HEK293 (cell line): ENCODE measurements around the gene MMP24OS.
"Not testable (repeated sequence)": the region's sequence is repeated elsewhere in the genome, so short reads cannot be mapped to it uniquely, and the experiment has no call there.

Source experiments
- CTCF ChIA-PET: fragments of 350-600 bp; formaldehyde crosslinking; extraction: SDS; loops from one replicate; lab custom pipeline; 2021; ENCODE audit warnings: antibody characterized with exemption; lab: Yijun Ruan, JAX
- POLR2A ChIA-PET: fragments of 300-600 bp; formaldehyde crosslinking; extraction: SDS; loops from one replicate; lab custom pipeline; 2020; ENCODE audit warnings: antibody characterized with exemption, inconsistent platforms; lab: Yijun Ruan, JAX
- H3K27ac ChIP-seq: fragments of 200-500 bp; sonication (Bioruptor generic); 2 replicates; pipeline ENCODE4 v1.5.1; 2014; ENCODE audit warnings: low read depth, low read length, control low read depth, inconsistent platforms; ENCODE audit errors: extremely low read depth
- H3K36me3 ChIP-seq, 2 experiments: fragments of 200-500 bp in 1 of 2; sonication (Bioruptor generic) in 1 of 2; 1 replicate in 1 of 2; 2 replicates in 1 of 2; pipeline ENCODE4 v1.5.1; 2014 to 2017; ENCODE audit warnings: inconsistent platforms in 2 of 2, low read length in 2 of 2; ENCODE audit not compliant: control insufficient read depth in 2 of 2, insufficient read depth in 1 of 2
- H3K4me1 ChIP-seq: fragments of 200-500 bp; sonication (Bioruptor generic); 2 replicates; pipeline ENCODE4 v1.5.1; 2014; ENCODE audit warnings: mild to moderate bottlenecking, low read length, inconsistent platforms; ENCODE audit not compliant: control insufficient read depth, insufficient read depth
- H3K4me3 ChIP-seq: 2 replicates; pipeline ENCODE4 v1.5.1; 2011; ENCODE audit warnings: low read depth, mild to moderate bottlenecking, control low read depth, low read length, moderate library complexity
- H3K9me3 ChIP-seq: fragments of 200-500 bp; sonication (Bioruptor generic); 2 replicates; pipeline ENCODE4 v1.5.1; 2014; ENCODE audit warnings: low read depth, low read length, inconsistent platforms; ENCODE audit not compliant: control insufficient read depth, insufficient read depth
- CTCF ChIP-seq: fragments of 450-650 bp; formaldehyde crosslinking; IDR thresholded peaks from 2 replicates; pipeline ENCODE4 v1.5.1; 2016; ENCODE audit warnings: missing biosample characterization, missing genetic modification characterization
- HOXD13 ChIP-seq: sonication (generic); formaldehyde crosslinking; IDR thresholded peaks from 2 replicates; pipeline ENCODE4 v1.8.0; 2022; ENCODE audit warnings: missing genetic modification reagents, borderline replicate concordance
- OVOL3 ChIP-seq: fragments of 450-650 bp; formaldehyde crosslinking; IDR thresholded peaks from 2 replicates; pipeline ENCODE4 v1.5.1; 2016; ENCODE audit warnings: missing biosample characterization, missing genetic modification characterization
- PRDM1 ChIP-seq: fragments of 450-650 bp; formaldehyde crosslinking; IDR thresholded peaks from 2 replicates; pipeline ENCODE4; 2016; ENCODE audit warnings: missing biosample characterization, missing genetic modification characterization
- PRDM6 ChIP-seq: fragments of 450-650 bp; formaldehyde crosslinking; IDR thresholded peaks from 2 replicates; pipeline ENCODE4 v1.5.1; 2017; ENCODE audit warnings: missing biosample characterization, missing genetic modification characterization
- SCRT2 ChIP-seq: fragments of 450-650 bp; formaldehyde crosslinking; IDR thresholded peaks from 2 replicates; pipeline ENCODE4 v1.5.1; 2016; ENCODE audit warnings: missing biosample characterization, missing genetic modification characterization
- ZBTB7A ChIP-seq: fragments of 450-650 bp; formaldehyde crosslinking; IDR thresholded peaks from 2 replicates; pipeline ENCODE4 v1.5.1; 2016; ENCODE audit warnings: low read depth, missing biosample characterization, missing genetic modification characterization
- ZNF112 ChIP-seq: fragments of 450-650 bp; formaldehyde crosslinking; IDR thresholded peaks from 2 replicates; pipeline ENCODE4 v1.5.0; 2017; ENCODE audit warnings: missing biosample characterization, missing genetic modification characterization
- ZNF600 ChIP-seq: fragments of 450-650 bp; formaldehyde crosslinking; IDR thresholded peaks from 2 replicates; pipeline ENCODE4 v1.5.1; 2016; ENCODE audit warnings: missing biosample characterization, missing genetic modification characterization
- ZNF768 ChIP-seq: fragments of 450-650 bp; formaldehyde crosslinking; IDR thresholded peaks from 2 replicates; pipeline ENCODE4 v1.5.1; 2018; ENCODE audit warnings: missing biosample characterization, mild to moderate bottlenecking, missing genetic modification characterization
- TF ChIP-seq, protein P1 (sequence below): fragments of 450-650 bp; formaldehyde crosslinking; IDR thresholded peaks from 2 replicates; pipeline ENCODE4 v1.5.1; 2017; ENCODE audit warnings: missing biosample characterization, mild to moderate bottlenecking, missing genetic modification characterization, moderate library complexity
- TF ChIP-seq, protein P2 (sequence below): fragments of 450-650 bp; formaldehyde crosslinking; IDR thresholded peaks from 2 replicates; pipeline ENCODE4 v1.5.1; 2016; ENCODE audit warnings: missing biosample characterization, missing genetic modification characterization, low read depth

Gene MMP24OS

GRCh38 chr20:35315632-35316020, 37.7 kb upstream of the MMP24OS start:
- H3K4me3 ChIP-seq, H3K27ac ChIP-seq, H3K9me3 ChIP-seq, H3K36me3 ChIP-seq: not testable (repeated sequence)
- ChIA-PET POLR2A (interaction anchor here (0.7 kb wide), 1 partner anchor 147 kb away, joined by 3 read pairs; no protein-coding TSS in a partner anchor), CTCF (interaction anchor here (1.1 to 2.8 kb wide), 3 partner anchors 12 to 123 kb away, joined by 3 to 13 read pairs (median 8); no protein-coding TSS in a partner anchor)
- peaks cover 39% of the 10 kb centered on the region for H3K4me1 ChIP-seq
- 0 out of 2 replicates have a peak, but pooled peaks have one; percentile 30 for TF ChIP-seq ZNF600 (tag by site-specific recombination)

DNA sequence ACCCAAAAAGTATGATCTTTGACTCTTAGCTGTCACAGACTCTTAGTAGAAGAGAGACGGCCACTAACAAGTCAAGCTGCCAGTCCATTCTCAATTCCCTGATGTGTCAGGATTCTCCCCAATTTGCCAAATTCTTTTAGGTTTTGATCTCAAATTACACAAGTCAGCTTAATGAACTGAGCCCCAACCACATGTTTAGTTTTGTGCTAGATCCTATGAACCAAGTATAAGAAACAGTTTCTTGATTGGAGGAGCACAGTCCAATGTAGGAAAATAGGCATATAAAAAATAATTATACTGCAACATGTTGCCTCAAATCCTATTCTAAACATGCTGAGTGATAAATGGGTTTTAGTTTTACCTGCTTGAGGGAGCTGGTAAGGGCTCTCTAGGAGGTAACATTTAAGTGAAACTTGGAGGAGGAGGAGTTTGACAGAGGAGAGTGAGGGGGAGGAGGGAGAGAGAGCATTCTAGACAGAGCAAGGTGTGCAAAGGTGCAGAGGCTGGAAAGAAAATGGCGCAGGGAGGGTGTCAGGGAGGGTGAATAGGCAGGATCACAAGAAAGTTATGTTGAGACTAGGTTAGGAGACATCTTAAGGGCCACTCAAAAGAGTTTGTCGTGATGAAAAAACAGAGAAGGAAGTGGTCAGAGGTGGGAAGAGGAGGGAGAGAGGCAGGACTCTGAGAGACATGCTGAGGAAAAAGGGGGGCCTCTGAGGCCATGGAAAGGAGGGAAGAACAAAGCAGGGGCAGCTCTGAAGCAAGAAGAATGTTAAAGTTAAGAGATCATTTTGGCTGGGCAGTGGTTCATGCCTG, 37.1 kb upstream of the MMP24OS start:
- Histone ChIP-seq H3K27ac (no peak overlapping the region), H3K36me3 (no peaks in the 10 kb centered on the region), H3K9me3 (no peaks in the 10 kb centered on the region), H3K4me3 (no peak overlapping the region), H3K4me1 (peaks cover 33% of the 10 kb centered on the region)
- ChIA-PET CTCF (interaction anchor here (0.6 to 2.8 kb wide), 4 partner anchors 12 to 468 kb away, joined by 3 to 13 read pairs (median 6); no protein-coding TSS in a partner anchor), POLR2A (interaction anchor here (0.7 kb wide), 1 partner anchor 146 kb away, joined by 3 read pairs; no protein-coding TSS in a partner anchor)
- TF ChIP-seq, protein P1, sequence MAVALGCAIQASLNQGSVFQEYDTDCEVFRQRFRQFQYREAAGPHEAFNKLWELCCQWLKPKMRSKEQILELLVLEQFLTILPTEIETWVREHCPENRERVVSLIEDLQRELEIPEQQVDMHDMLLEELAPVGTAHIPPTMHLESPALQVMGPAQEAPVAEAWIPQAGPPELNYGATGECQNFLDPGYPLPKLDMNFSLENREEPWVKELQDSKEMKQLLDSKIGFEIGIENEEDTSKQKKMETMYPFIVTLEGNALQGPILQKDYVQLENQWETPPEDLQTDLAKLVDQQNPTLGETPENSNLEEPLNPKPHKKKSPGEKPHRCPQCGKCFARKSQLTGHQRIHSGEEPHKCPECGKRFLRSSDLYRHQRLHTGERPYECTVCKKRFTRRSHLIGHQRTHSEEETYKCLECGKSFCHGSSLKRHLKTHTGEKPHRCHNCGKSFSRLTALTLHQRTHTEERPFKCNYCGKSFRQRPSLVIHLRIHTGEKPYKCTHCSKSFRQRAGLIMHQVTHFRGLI (tag by site-specific recombination), result peak; percentile 19; the same call in 1 of the 2 replicates
- TF ChIP-seq PRDM6 (tag by site-specific recombination), result peak; percentile 58
- TF ChIP-seq SCRT2 (tag by site-specific recombination), result peak; percentile 64; the same call in 1 of the 2 replicates
- peak; percentile 44; the same call in 1 of the 2 replicates for TF ChIP-seq PRDM1 (tag by site-specific recombination)
- TF ChIP-seq ZBTB7A, result no peak
- TF ChIP-seq ZNF768 (tag by site-specific recombination), result no peak
- TF ChIP-seq, protein P2, sequence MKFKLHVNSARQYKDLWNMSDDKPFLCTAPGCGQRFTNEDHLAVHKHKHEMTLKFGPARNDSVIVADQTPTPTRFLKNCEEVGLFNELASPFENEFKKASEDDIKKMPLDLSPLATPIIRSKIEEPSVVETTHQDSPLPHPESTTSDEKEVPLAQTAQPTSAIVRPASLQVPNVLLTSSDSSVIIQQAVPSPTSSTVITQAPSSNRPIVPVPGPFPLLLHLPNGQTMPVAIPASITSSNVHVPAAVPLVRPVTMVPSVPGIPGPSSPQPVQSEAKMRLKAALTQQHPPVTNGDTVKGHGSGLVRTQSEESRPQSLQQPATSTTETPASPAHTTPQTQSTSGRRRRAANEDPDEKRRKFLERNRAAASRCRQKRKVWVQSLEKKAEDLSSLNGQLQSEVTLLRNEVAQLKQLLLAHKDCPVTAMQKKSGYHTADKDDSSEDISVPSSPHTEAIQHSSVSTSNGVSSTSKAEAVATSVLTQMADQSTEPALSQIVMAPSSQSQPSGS (tag by site-specific recombination), result no peak
- no peak for TF ChIP-seq CTCF (tag by site-specific recombination)
- no peak for TF ChIP-seq OVOL3 (tag by site-specific recombination)

DNA sequence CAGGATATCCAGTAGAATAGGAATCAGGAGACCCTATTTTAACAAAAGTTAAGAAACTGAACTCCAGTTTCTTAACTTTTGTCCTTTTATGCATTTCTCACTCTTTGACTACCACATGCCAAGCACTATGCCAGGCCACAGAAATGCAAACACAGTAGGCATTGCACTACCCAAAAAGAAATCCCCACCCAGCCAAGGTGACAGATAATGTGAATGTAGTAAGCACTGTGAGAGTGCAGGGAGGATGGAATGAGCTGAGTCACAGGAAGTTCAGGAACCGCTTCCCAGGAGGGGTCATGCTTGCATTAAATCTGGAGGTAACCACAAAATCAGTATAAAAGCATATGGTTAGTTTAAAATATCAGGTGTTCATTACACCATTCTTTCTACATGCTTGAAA, 34.4 kb upstream of the MMP24OS start:
- TF ChIP-seq HOXD13 (no peak), ZNF112 (tag by site-specific recombination) (no peak), ZNF600 (tag by site-specific recombination) (0 out of 2 replicates have a peak, but pooled peaks have one; percentile 18)
- H3K27ac ChIP-seq, result no peak overlapping the region
- ChIA-PET POLR2A (no interaction called here), CTCF (interaction anchor here (2.4 kb wide), 1 partner anchor 8 kb away, joined by 14 read pairs; no protein-coding TSS in a partner anchor)
- H3K4me3 ChIP-seq, result no peak overlapping the region
- no peaks in the 10 kb centered on the region for H3K9me3 ChIP-seq
- H3K36me3 ChIP-seq, result no peaks in the 10 kb centered on the region
- H3K4me1 ChIP-seq, result peaks cover 12% of the 10 kb centered on the region
